D721Med (cell line): ENCODE data around the gene MAP4K2.

Experiments used
- DNase-seq: peaks from one replicate; pipeline ENCODE4 v3.0.0; 2011; ENCODE audit warnings: low spot score; ENCODE audit not compliant: insufficient read length
- FAIRE-seq: peaks from 2 replicates; lab custom pipeline; 2011; peaks lifted over from hg19 to GRCh38; lab: Jason Lieb, UNC
- CTCF ChIP-seq: IDR thresholded peaks from 2 replicates; pipeline ENCODE4 v1.5.1; 2012; ENCODE audit warnings: mild to moderate bottlenecking, control low read depth; ENCODE audit not compliant: insufficient read depth; ENCODE audit errors: missing control alignments

The MAP4K2 gene

GRCh38 chr11:64744544-64745188, 58.3 kb downstream of the MAP4K2 start:
- DNase-seq (no peak), FAIRE-seq (no peak)
- TF ChIP-seq CTCF, result no peak

- FAIRE-seq (no peak), DNase-seq (no peak)
- peak; percentile 39 for TF ChIP-seq CTCF
These were observed 59.1 kb downstream of the MAP4K2 start, which contains the start of gene RASGRP2 for GRCh38 chr11:64743591-64744543. Gene RASGRP2, minus strand, starts transcription at chr11:64744142. Its CDS starts 1,276 bp downstream, at chr11:64742866.

GRCh38 chr11:64742889-64743590, 60.0 kb downstream of the MAP4K2 start:
- no peak for FAIRE-seq

GRCh38 chr11:64742087-64742888, 60.7 kb downstream of the MAP4K2 start:
- FAIRE-seq, result no peak
- TF ChIP-seq CTCF, result no peak
- DNase-seq, result no peak

More at GRCh38 chr11:64742889-64743590, 60.0 kb downstream of the MAP4K2 start:
- TF ChIP-seq CTCF, result peak; percentile 47
- peak; percentile 90 for DNase-seq

- DNase-seq (no peak), FAIRE-seq (no peak)
- no peak for TF ChIP-seq CTCF
These were observed 61.5 kb downstream of the MAP4K2 start for GRCh38 chr11:64741375-64742086.

GRCh38 chr11:64739871-64740270, 63.1 kb downstream of the MAP4K2 start:
- FAIRE-seq, result no peak
- TF ChIP-seq CTCF, result no peak
- no peak for DNase-seq
